Naive thymus-derived CD8-positive, alpha-beta T cell (primary cell): ENCODE measurements around the gene ACAP1. TPM values are rescaled to one million over a fixed set of nuclear protein-coding genes. Genes with fewer than 3 reads are reported as not detected.
A peak's percentile ranks its signal among the peaks of the same experiment; 100 is the strongest.

Experiments
- ATAC-seq, 2 donors: fragments of 150-1000 bp; cut with Tn5 transposase in 1 of 2; sonication (Bioruptor Pico), chemical (Tn5 transposase) in 1 of 2; 1 replicate in 1 of 2; 2 replicates in 1 of 2; pipeline ENCODE4 v1.10.0; 2021; ENCODE audit warnings: mild to moderate bottlenecking in 2 of 2, moderate library complexity in 2 of 2
- POLR2A ChIA-PET: fragments of 350-600 bp; sonication (Branson Sonifier 250); formaldehyde crosslinking; loops from one replicate; lab custom pipeline; 2021; ENCODE audit warnings: antibody characterized with exemption; lab: Charles Lee
- DNase-seq, 10 donors: peaks; one replicate each; pipeline versions ENCODE4 v3.0.0 to v3.0.0-alpha.2; 2020 to 2022
- H3K27ac Mint-ChIP-seq, 10 donors: one replicate each; pipeline ENCODE4 v1.8.0; 2020 to 2022; ENCODE audit warnings: mild to moderate bottlenecking in 10 of 10, mixed read lengths in 10 of 10, moderate library complexity in 4 of 10, inconsistent platforms in 1 of 10
- H3K27me3 Mint-ChIP-seq, 5 donors: one replicate each; pipeline ENCODE4 v1.8.0; 2021 to 2022; ENCODE audit warnings: mixed read lengths in 5 of 5
- H3K36me3 Mint-ChIP-seq, 3 donors: one replicate each; pipeline ENCODE4 v1.8.0; 2020 to 2022; ENCODE audit warnings: mixed read lengths in 3 of 3, mild to moderate bottlenecking in 2 of 3, inconsistent platforms in 1 of 3
- H3K4me1 Mint-ChIP-seq, 4 donors: one replicate each; pipeline ENCODE4 v1.8.0; 2021 to 2022; ENCODE audit warnings: mixed read lengths in 4 of 4
- H3K4me3 Mint-ChIP-seq, 10 donors: one replicate each; pipeline ENCODE4 v1.8.0; 2020 to 2022; ENCODE audit warnings: mild to moderate bottlenecking in 10 of 10, mixed read lengths in 10 of 10, moderate library complexity in 6 of 10, inconsistent platforms in 1 of 10
- H3K9me3 Mint-ChIP-seq, 9 donors: one replicate each; pipeline ENCODE4 v1.8.0; 2020 to 2022; ENCODE audit warnings: mixed read lengths in 9 of 9, mild to moderate bottlenecking in 3 of 9, inconsistent platforms in 1 of 9, moderate library complexity in 1 of 9
- polyA plus RNA-seq, 3 donors: library from polyadenylated mRNA; unstranded; fragments of 300-500 nt; fragmentation: Illumina TruSeq; gene quantifications; one replicate each; pipeline ENCODE4 v1.2.3, GENCODE V29; 2021
- total RNA-seq, 8 experiments: library from RNA in 2 of 8; stranded (reverse) in 2 of 8; gene quantifications; one replicate each; pipeline ENCODE4 v1.2.3 and lab custom pipeline; 2021 to 2026

The ACAP1 gene, protein sequence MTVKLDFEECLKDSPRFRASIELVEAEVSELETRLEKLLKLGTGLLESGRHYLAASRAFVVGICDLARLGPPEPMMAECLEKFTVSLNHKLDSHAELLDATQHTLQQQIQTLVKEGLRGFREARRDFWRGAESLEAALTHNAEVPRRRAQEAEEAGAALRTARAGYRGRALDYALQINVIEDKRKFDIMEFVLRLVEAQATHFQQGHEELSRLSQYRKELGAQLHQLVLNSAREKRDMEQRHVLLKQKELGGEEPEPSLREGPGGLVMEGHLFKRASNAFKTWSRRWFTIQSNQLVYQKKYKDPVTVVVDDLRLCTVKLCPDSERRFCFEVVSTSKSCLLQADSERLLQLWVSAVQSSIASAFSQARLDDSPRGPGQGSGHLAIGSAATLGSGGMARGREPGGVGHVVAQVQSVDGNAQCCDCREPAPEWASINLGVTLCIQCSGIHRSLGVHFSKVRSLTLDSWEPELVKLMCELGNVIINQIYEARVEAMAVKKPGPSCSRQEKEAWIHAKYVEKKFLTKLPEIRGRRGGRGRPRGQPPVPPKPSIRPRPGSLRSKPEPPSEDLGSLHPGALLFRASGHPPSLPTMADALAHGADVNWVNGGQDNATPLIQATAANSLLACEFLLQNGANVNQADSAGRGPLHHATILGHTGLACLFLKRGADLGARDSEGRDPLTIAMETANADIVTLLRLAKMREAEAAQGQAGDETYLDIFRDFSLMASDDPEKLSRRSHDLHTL
- 100 to 1,000 TPM; 450 to 466 TPM for total RNA-seq
- polyA plus RNA-seq, result 100 to 1,000 TPM; 246 to 295 (median 283) TPM
- 69.2 to 533 (median 326) reads per million in 6 experiments for total RNA-seq (lab: John Stamatoyannopoulos, UW)

DNA sequence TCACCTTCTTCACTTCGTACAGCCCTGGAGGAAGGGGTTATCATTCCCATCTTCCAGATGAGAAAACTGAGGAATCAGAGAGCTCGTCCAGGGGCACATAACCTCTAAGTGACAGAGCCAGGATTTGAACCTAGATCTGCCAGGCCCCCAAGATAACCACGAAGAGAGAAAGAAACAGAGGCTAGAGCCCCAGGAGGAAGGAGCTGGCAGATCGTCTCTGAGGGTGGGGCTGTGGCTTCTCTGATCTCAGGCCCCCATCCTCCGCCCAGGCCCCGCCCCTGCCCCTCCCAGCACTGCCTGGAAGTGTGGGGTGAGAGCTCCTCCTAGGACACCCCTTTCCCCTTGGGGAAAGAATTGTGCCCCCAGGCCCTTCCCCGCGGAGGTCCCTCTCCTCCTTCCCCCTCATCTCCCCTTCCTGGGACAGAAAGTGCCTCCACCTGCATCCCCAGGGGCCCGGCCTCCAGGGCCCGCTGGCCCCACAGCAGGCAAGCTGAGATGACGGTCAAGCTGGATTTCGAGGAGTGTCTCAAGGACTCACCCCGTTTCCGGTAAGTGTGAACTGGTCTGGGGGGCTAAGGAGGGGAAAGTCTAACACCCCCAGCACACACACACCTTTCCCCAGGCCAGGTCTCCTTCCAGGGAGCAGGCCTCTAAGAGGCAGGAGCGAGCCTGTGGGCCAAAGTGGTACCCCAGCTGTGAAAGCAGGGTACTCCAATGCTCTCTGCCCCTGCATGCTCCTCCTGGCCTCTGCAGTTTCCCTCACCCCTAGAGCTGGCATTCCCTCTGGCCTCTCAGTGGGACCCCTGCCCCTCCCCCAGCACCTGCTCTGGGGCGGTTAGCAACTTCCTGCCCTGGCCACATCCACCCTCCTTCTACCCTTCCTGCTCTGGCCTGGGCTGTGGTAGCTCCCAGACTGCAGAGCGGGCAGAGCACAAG is at the start of gene ACAP1:
Gene ACAP1 (plus strand): TSS at position 290 of the 936 bp plus-strand sequence. CDS start 206 bp downstream, at position 496.
- H3K27me3 Mint-ChIP-seq, result no peaks in the 10 kb centered on the region
- peak within 1 kb of the TSS; percentile 92 to 98 (median 95) for H3K4me3 Mint-ChIP-seq
- no peaks in the 10 kb centered on the region for H3K9me3 Mint-ChIP-seq
- peaks cover 26 to 69% (median 64%) of the 10 kb centered on the region in 4 donors for H3K4me1 Mint-ChIP-seq
- DNase-seq (peak; percentile 74 to 93 (median 82)), ATAC-seq (peak; percentile 94)
- peak within 1 kb of the TSS; percentile 77 to 99 (median 98) for H3K27ac Mint-ChIP-seq
- POLR2A ChIA-PET, result interaction anchor here (0.5 to 5.9 kb wide), 41 partner anchors 7 to 350 kb away, joined by 3 to 147 read pairs (median 5); partner anchors contain the start of genes ACADVL, CLDN7, DLG4 and DVL2
- peaks cover 0 to 37% (median 13%) of the 10 kb centered on the region in 3 donors for H3K36me3 Mint-ChIP-seq

DNA sequence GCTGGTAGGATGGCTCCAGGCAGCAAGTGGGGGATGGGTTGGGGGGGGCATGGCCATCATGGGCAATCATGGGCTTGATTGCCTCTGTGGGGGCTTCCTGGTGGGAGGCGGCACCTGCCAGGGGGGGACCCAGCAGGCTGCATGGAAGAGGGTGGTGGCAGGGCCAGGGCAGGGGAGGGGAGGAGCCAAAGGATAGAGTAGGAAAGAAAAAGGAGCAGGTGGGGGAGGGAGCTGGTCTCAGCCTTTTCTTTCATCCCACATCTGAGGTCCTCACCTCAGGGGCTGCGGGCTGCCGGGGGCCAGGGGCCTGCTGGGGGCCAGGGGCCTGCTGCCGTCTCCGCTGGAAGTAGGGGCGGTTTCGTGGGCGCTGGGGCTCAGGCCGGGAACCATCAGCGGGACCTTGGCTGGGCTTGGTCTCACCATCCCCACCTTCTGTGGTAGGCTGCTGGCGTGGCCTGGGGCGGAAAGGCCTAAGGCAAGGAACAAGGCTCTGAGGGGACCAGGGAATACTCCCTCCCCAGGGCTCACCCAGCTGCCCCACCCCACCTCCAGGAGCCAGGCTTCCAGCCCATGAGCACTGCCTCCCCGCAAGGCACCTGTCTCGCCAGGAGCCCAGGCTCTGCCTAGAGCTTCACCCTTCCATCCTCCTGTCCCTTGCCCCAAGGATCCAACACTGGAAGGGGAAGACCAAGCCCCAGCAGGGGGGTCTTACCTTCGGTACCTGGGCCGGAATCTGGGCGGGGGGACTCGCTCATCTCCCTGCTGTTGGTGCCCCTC is 46.9 kb upstream of the ACAP1 start:
- no peaks in the 10 kb centered on the region for H3K36me3 Mint-ChIP-seq
- peaks cover 0 to 14% (median 1%) of the 10 kb centered on the region in 5 donors for H3K27me3 Mint-ChIP-seq
- no peak overlapping the region for H3K27ac Mint-ChIP-seq
- no peaks in the 10 kb centered on the region for H3K9me3 Mint-ChIP-seq
- ATAC-seq (no peak), DNase-seq (no peak)
- no peak overlapping the region for H3K4me3 Mint-ChIP-seq
- POLR2A ChIA-PET, result no interaction called here
- H3K4me1 Mint-ChIP-seq, result peaks cover 0 to 8% (median 5%) of the 10 kb centered on the region in 4 donors

DNA sequence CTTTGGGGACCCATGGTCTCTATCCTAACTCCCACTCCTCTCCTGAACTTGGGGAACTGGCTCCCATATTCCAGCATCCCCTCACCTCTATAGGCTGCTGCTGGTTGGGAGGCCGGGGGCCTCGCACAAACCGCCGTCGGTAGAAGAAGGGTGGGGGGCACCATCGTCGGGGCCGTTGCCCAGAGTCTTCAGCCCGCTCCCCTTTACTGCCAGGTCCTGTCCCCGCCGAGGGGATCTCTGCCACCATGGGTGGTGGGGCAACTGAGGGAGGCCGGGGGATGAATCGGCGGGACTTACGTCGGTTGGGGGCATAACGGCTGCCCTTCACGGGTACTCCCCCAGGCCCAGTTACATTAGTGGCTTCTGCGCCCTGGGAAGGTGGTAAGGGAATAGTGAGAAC is 46.2 kb upstream of the ACAP1 start:
- POLR2A ChIA-PET, result no interaction called here

DNA sequence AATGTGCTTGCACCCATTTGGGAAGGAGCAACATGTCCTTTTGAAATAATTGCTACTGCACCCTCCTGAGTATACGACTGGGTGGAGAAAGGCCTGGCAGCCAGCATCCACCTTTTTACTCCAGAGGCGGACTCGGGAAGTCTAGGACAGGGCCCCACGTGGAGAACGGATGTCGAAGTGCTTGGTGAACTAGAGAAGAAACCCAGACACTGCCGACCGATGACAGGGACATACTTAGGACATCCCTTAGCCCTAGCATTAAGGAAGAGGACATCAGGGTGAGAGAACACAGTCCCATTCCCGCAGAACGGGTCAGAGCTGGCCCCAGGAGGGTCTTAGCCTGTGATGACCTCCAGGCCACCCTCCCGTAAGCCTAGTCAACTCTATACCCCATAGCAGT is 45.6 kb upstream of the ACAP1 start:
- DNase-seq (no peak), ATAC-seq (no peak)
- Mint-ChIP-seq H3K36me3 (no peaks in the 10 kb centered on the region), H3K4me1 (peaks cover 9 to 16% (median 12%) of the 10 kb centered on the region in 4 donors), H3K27ac (no peak overlapping the region), H3K4me3 (no peak overlapping the region), H3K9me3 (no peaks in the 10 kb centered on the region), H3K27me3 (peaks cover 0 to 17% (median 3%) of the 10 kb centered on the region in 5 donors)
- POLR2A ChIA-PET, result no interaction called here

More for the DNA sequence above, 46.2 kb upstream of the ACAP1 start:
- Mint-ChIP-seq H3K36me3 (no peaks in the 10 kb centered on the region), H3K27me3 (peaks cover 0 to 15% (median 1%) of the 10 kb centered on the region in 5 donors), H3K9me3 (no peaks in the 10 kb centered on the region), H3K4me3 (no peak overlapping the region), H3K4me1 (peaks cover 5 to 13% (median 9%) of the 10 kb centered on the region in 4 donors), H3K27ac (no peak overlapping the region)
- ATAC-seq, result no peak
- no peak for DNase-seq

DNA sequence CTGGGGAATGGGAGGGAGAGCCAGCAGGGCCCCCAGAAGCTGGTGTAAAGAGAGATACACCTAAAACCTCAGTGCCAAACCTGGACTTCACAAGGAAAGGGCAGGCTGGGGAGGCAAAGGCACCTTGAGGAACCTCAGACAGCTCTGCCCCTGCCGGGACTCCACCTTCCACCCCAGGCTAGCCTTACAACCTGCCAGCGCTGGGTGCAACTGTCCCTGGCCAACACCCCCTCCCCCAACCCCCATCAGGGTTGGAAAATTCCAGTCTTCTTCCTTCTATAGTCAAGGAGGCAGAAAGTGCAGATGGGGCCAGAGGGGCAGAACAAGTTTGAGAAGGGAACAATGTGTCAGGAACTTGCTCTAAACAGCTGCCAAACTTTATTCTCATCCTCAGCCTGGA is 44.1 kb upstream of the ACAP1 start:
- H3K4me1 Mint-ChIP-seq, result peaks cover 10 to 24% (median 20%) of the 10 kb centered on the region in 4 donors
- H3K36me3 Mint-ChIP-seq, result no peaks in the 10 kb centered on the region
- ATAC-seq, result no peak
- DNase-seq, result no peak
- peak overlapping the region in 1 of 10 donors; percentile 56 for H3K27ac Mint-ChIP-seq
- H3K9me3 Mint-ChIP-seq, result no peaks in the 10 kb centered on the region
- H3K4me3 Mint-ChIP-seq, result no peak overlapping the region
- POLR2A ChIA-PET, result interaction anchor here (1.2 to 1.3 kb wide), 2 partner anchors 16 to 64 kb away, joined by 3 read pairs; no protein-coding TSS in a partner anchor
- H3K27me3 Mint-ChIP-seq, result peaks cover 0 to 18% (median 4%) of the 10 kb centered on the region in 5 donors

DNA sequence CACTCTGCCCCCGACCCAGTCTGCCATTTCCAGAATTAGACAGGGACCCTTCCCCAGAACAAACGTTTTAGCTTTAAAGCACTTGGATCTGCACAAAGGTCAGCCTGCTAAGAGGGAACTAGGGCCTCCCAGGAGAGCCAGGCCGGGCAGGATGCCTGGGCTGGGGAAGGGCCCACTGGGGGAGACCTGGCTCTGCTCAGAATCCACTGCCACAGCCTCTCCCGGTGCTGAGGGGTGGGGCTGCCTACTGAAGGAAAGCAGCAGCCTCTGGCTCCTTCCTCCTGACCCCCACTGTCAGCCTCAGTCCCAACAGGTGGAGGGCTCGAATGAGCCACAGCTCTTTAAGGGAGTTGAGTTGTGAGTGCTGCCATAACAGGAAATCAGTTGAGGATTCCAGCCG is 43.6 kb upstream of the ACAP1 start:
- Mint-ChIP-seq H3K9me3 (no peaks in the 10 kb centered on the region), H3K36me3 (no peaks in the 10 kb centered on the region), H3K27me3 (peaks cover 0 to 18% (median 4%) of the 10 kb centered on the region in 5 donors), H3K27ac (peak overlapping the region in 1 of 10 donors; percentile 44), H3K4me1 (peaks cover 10 to 24% (median 20%) of the 10 kb centered on the region in 4 donors), H3K4me3 (peak overlapping the region in 6 of 10 donors; percentile 6 to 67 (median 40))
- no peak for DNase-seq
- no peak for ATAC-seq
- POLR2A ChIA-PET, result interaction anchor here (0.5 to 1.3 kb wide), 5 partner anchors 15 to 108 kb away, joined by 3 to 6 read pairs (median 3); partner anchors contain the start of genes GABARAP and PHF23

DNA sequence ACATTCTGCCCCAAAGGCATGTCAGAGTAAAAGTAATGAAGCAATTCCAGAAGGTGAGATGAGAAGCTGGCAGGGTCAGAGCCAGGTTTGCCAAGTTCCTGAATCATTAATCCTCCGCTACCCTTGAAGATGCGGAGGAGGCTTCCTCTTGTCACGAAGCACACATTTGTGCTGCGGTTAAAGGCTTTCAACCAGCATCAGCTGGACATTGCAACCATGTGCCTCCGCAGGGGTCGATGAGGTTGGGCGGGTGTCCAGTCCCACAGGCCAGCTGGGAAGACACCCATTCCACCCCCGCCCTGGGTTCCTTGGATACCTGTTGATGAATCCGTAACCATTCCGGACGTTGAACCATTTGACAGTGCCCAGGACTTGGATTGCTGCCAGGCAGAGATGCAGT is 43.2 kb upstream of the ACAP1 start:
- Mint-ChIP-seq H3K4me3 (peak overlapping the region in 9 of 10 donors; percentile 12 to 72 (median 68)), H3K27ac (peak overlapping the region in 3 of 10 donors; percentile 51 to 56 (median 54)), H3K9me3 (no peaks in the 10 kb centered on the region), H3K27me3 (peaks cover 0 to 16% (median 4%) of the 10 kb centered on the region in 5 donors), H3K4me1 (peaks cover 10 to 24% (median 20%) of the 10 kb centered on the region in 4 donors), H3K36me3 (no peaks in the 10 kb centered on the region)
- POLR2A ChIA-PET, result interaction anchor here (0.5 to 1.3 kb wide), 6 partner anchors 9 to 107 kb away, joined by 3 to 6 read pairs (median 4); partner anchors contain the start of genes GABARAP and PHF23
- ATAC-seq, result no peak
- peak in 1 of 10 donors; percentile 47 for DNase-seq

DNA sequence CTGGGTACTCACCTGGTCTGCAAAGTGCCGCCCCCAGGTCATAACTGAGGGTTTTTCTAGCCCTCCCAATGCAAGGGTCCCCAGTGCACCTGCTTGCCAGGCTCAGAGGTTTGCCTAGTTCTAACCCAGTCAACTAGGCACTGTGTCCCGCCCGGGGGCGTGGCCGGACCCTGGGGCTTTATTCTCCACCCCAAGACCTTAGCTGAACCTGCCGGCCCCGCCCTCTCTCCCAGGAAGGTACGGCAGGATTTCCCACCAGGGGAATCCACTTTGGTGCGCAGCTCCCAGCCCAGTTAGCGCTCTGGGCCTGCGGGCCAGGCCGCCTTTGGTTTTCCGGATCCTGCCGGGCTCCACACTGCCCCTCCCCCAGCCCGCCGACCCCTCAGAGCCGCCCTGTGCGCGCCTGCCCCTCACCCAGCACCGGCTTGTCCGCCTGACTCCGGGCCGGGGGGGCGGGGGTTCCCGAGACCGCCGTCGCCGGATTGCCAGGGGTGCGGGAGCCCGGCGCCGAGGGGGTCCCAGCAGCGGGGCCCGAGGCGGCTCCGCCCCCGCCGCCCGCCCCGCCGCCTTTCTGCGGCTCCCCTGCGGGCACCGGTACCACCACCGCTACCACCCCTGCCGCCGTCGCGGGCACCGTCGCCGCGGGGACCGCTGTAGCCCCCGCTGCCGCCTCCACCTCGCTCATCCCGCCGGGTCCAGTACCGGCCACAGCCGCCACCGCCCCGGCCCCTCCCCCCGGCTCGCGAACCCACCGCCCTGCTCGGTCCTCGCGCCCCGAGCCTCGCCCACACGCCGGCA is 42.3 kb upstream of the ACAP1 start:
- ATAC-seq (peak; percentile 16 to 41), DNase-seq (peak in 4 of 10 donors; percentile 21 to 70 (median 34))
- H3K27ac Mint-ChIP-seq, result peak overlapping the region in 4 of 10 donors; percentile 2 to 63 (median 52)
- POLR2A ChIA-PET, result interaction anchor here (0.9 to 1.3 kb wide), 4 partner anchors 9 to 55 kb away, joined by 4 to 6 read pairs (median 6); partner anchors contain the start of genes GABARAP and PHF23
- peaks cover 10 to 24% (median 20%) of the 10 kb centered on the region in 4 donors for H3K4me1 Mint-ChIP-seq
- no peaks in the 10 kb centered on the region for H3K36me3 Mint-ChIP-seq
- H3K4me3 Mint-ChIP-seq, result peak overlapping the region; percentile 56 to 86 (median 68)
- no peaks in the 10 kb centered on the region for H3K9me3 Mint-ChIP-seq
- peaks cover 0 to 16% (median 4%) of the 10 kb centered on the region in 5 donors for H3K27me3 Mint-ChIP-seq

DNA sequence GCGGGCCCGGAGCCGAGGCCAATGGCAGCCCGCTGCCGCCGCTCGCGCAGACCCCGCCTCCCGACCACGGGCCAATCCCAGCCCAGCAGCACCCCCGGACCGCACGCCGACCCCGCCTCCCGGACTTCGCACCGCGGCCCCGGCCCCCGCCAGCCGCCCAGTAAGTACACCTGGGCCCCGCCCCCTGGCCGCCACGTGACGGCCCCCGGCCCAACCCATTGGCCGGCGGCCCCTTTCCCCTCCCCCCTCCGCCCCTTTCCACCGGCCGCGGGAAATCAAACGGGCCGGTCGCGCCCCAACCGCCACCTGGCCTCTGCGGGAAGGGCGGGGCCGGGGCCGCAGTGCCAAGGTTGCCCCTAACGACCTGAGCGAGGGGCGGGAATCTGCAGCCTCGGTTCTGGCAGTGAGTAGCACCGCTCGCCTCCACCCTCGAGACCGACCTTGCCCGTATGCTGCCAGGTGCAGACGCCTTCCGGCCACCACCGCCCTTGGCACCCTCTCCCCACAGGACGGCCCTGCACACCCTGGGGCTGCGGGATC is 41.6 kb upstream of the ACAP1 start, which contains the start of gene YBX2:
Gene YBX2 (minus strand): TSS at position 26 of the 540 bp plus-strand sequence. CDS start 139 bp downstream, outside the sequence.
- peak within 1 kb of the TSS; percentile 75 to 96 (median 86) for H3K4me3 Mint-ChIP-seq
- H3K27ac Mint-ChIP-seq, result peak within 1 kb of the TSS in 6 of 10 donors; percentile 51 to 87 (median 63)
- POLR2A ChIA-PET, result no interaction called here
- DNase-seq (peak; percentile 59 to 84 (median 62)), ATAC-seq (peak; percentile 76)
- H3K4me1 Mint-ChIP-seq, result peaks cover 10 to 24% (median 20%) of the 10 kb centered on the region in 4 donors
- peaks cover 0 to 17% (median 4%) of the 10 kb centered on the region in 5 donors for H3K27me3 Mint-ChIP-seq
- H3K9me3 Mint-ChIP-seq, result no peaks in the 10 kb centered on the region
- H3K36me3 Mint-ChIP-seq, result no peaks in the 10 kb centered on the region
